ENCODE measurements around the gene TOGARAM2. TPM values are rescaled to one million over a fixed set of nuclear protein-coding genes. Genes with fewer than 3 reads are reported as not detected.

The TOGARAM2 gene
- total RNA-seq, 1 experiment from 2014 or later = 0.61 TPM

- no peaks in the 10 kb centered on the region for H3K9me3 ChIP-seq
- H3K4me3 Mint-ChIP-seq (ENCODE audit: unreplicated experiment) = no peak overlapping the region
- no peaks in the 10 kb centered on the region for H3K27me3 ChIP-seq (replicated peaks; ENCODE audit: control insufficient read depth, insufficient read depth, low read length)
- no peak overlapping the region for H3K4me3 ChIP-seq (ENCODE audit: low read depth, low read length)
- H3K9me3 Mint-ChIP-seq (ENCODE audit: unreplicated experiment) = no peaks in the 10 kb centered on the region
- no peaks in the 10 kb centered on the region for H3K27me3 Mint-ChIP-seq (ENCODE audit: insufficient read depth, unreplicated experiment)
- H3K4me1 ChIP-seq = peaks cover 6% of the 10 kb centered on the region; the same call in 1 of the 2 replicates
- no peaks in the 10 kb centered on the region for H3K36me3 Mint-ChIP-seq (ENCODE audit: insufficient read depth, unreplicated experiment)
- ChIA-PET POLR2A (no interaction called here), CTCF (interaction anchor here (0.9 kb wide), 1 partner anchor 10 kb away, joined by 3 read pairs; no protein-coding TSS in a partner anchor)
- no TSS peak for BruUV-seq (replicated peaks)
- no peak overlapping the region for H3K27ac Mint-ChIP-seq (ENCODE audit: unreplicated experiment)
- intact Hi-C loops (cut with micrococcal nuclease; ENCODE audit: unreplicated experiment) = no loop called here
- DNase-seq = no peak
- no peaks in the 10 kb centered on the region for H3K36me3 ChIP-seq (ENCODE audit: control insufficient read depth, insufficient read depth, low read length)
- no peaks in the 10 kb centered on the region for H3K4me1 Mint-ChIP-seq (ENCODE audit: low read depth, unreplicated experiment)
- TF ChIP-seq, protein P1, sequence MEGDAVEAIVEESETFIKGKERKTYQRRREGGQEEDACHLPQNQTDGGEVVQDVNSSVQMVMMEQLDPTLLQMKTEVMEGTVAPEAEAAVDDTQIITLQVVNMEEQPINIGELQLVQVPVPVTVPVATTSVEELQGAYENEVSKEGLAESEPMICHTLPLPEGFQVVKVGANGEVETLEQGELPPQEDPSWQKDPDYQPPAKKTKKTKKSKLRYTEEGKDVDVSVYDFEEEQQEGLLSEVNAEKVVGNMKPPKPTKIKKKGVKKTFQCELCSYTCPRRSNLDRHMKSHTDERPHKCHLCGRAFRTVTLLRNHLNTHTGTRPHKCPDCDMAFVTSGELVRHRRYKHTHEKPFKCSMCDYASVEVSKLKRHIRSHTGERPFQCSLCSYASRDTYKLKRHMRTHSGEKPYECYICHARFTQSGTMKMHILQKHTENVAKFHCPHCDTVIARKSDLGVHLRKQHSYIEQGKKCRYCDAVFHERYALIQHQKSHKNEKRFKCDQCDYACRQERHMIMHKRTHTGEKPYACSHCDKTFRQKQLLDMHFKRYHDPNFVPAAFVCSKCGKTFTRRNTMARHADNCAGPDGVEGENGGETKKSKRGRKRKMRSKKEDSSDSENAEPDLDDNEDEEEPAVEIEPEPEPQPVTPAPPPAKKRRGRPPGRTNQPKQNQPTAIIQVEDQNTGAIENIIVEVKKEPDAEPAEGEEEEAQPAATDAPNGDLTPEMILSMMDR (IDR thresholded peaks at IDR 0.05; ENCODE audit: insufficient read depth in 1 of 2, low read depth in 1 of 2, low read length in 1 of 2, severe bottlenecking in 1 of 2, unreplicated experiment in 1 of 2) = no peak
These were observed 30.4 kb downstream of the TOGARAM2 start for GRCh38 chr2:29011418-29012060.

DNA sequence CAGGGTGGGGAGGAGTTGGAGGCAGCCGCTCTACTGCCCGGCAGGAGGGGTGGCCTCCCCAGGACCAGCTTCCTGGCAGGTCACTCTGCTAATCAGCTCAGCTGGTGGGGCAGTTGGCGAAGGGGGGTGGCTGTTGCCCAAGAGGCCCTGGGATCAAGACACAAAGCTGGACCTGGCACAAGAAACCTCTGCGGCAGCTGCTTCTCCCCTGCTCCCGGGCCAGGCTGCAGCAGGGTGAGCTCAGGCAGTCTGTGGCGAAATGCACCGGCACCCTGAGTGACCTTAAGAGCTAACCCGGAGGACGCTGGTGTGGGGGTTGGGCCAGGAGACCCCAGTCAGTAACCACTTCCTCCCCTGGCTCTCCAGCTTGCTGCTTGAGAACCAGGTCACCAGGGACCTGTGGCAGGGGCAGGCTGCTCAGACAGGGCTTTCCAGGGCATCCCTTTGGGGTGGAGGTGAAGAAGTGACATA is 31.1 kb downstream of the TOGARAM2 start:
- CTCF ChIA-PET = interaction anchor here (1.4 kb wide), 1 partner anchor 53 kb away, joined by 4 read pairs; no protein-coding TSS in a partner anchor
- H3K4me3 Mint-ChIP-seq (ENCODE audit: unreplicated experiment) = no peak overlapping the region
- TF ChIP-seq, protein P1 (IDR thresholded peaks at IDR 0.05; ENCODE audit: insufficient read depth in 1 of 2, low read depth in 1 of 2, low read length in 1 of 2, severe bottlenecking in 1 of 2, unreplicated experiment in 1 of 2) = no peak
- H3K27me3 ChIP-seq (replicated peaks; ENCODE audit: control insufficient read depth, insufficient read depth, low read length) = no peaks in the 10 kb centered on the region
- no peaks in the 10 kb centered on the region for H3K4me1 Mint-ChIP-seq (ENCODE audit: low read depth, unreplicated experiment)
- BruUV-seq (replicated peaks) = no TSS peak
- no peaks in the 10 kb centered on the region for H3K9me3 ChIP-seq
- no peaks in the 10 kb centered on the region for H3K27me3 Mint-ChIP-seq (ENCODE audit: insufficient read depth, unreplicated experiment)
- no peaks in the 10 kb centered on the region for H3K36me3 ChIP-seq (ENCODE audit: control insufficient read depth, insufficient read depth, low read length)
- POLR2A ChIA-PET = no interaction called here
- intact Hi-C loops (cut with micrococcal nuclease; ENCODE audit: unreplicated experiment) = no loop called here
- no peaks in the 10 kb centered on the region for H3K36me3 Mint-ChIP-seq (ENCODE audit: insufficient read depth, unreplicated experiment)
- no peak overlapping the region for H3K27ac Mint-ChIP-seq (ENCODE audit: unreplicated experiment)
- no peaks in the 10 kb centered on the region for H3K4me1 ChIP-seq
- H3K9me3 Mint-ChIP-seq (ENCODE audit: unreplicated experiment) = no peaks in the 10 kb centered on the region
- no peak overlapping the region for H3K4me3 ChIP-seq (ENCODE audit: low read depth, low read length)
- no peak for DNase-seq

- ChIA-PET CTCF (interaction anchor here (1.4 kb wide), 1 partner anchor 54 kb away, joined by 4 read pairs; no protein-coding TSS in a partner anchor), POLR2A (no interaction called here)
- no peaks in the 10 kb centered on the region for H3K4me1 Mint-ChIP-seq (ENCODE audit: low read depth, unreplicated experiment)
- H3K36me3 ChIP-seq (ENCODE audit: control insufficient read depth, insufficient read depth, low read length) = no peaks in the 10 kb centered on the region
- intact Hi-C loops (cut with micrococcal nuclease; ENCODE audit: unreplicated experiment) = loop anchor here (1.0 kb wide), 1 partner anchor 55 kb away; no protein-coding TSS in a partner anchor
- H3K4me3 Mint-ChIP-seq (ENCODE audit: unreplicated experiment) = no peak overlapping the region
- TF ChIP-seq, protein P1 (IDR thresholded peaks at IDR 0.05; ENCODE audit: insufficient read depth in 1 of 2, low read depth in 1 of 2, low read length in 1 of 2, severe bottlenecking in 1 of 2, unreplicated experiment in 1 of 2) = no peak
- DNase-seq = no peak
- H3K36me3 Mint-ChIP-seq (ENCODE audit: insufficient read depth, unreplicated experiment) = no peaks in the 10 kb centered on the region
- H3K4me3 ChIP-seq (ENCODE audit: low read depth, low read length) = no peak overlapping the region
- no peaks in the 10 kb centered on the region for H3K27me3 Mint-ChIP-seq (ENCODE audit: insufficient read depth, unreplicated experiment)
- no peaks in the 10 kb centered on the region for H3K4me1 ChIP-seq
- H3K27me3 ChIP-seq (replicated peaks; ENCODE audit: control insufficient read depth, insufficient read depth, low read length) = no peaks in the 10 kb centered on the region
- no peaks in the 10 kb centered on the region for H3K9me3 Mint-ChIP-seq (ENCODE audit: unreplicated experiment)
- no TSS peak for BruUV-seq (replicated peaks)
- no peaks in the 10 kb centered on the region for H3K9me3 ChIP-seq
- no peak overlapping the region for H3K27ac Mint-ChIP-seq (ENCODE audit: unreplicated experiment)
These were observed 32.1 kb downstream of the TOGARAM2 start for GRCh38 chr2:29013057-29013780.
